Testis (tissue), 2 donors: ENCODE data around the gene MACROD2.

Experiments
- POLR2A ChIP-seq: fragments of 450-650 bp; IDR thresholded peaks from one replicate; pipeline ENCODE4 v1.6.1; 2017; ENCODE audit warnings: antibody characterized with exemption, mild to moderate bottlenecking, moderate library complexity
- TF ChIP-seq, protein P1 (sequence below), 3 experiments: fragments of 450-650 bp in 2 of 3; fragments of 200-600 bp in 1 of 3; sonication (generic) in 1 of 3; IDR thresholded peaks; one replicate each; pipeline ENCODE4 v1.5.1; 2016 to 2019; ENCODE audit warnings: antibody characterized with exemption in 3 of 3, mild to moderate bottlenecking in 2 of 3, moderate library complexity in 1 of 3

GRCh38 chr20:15144916-15145315, 1149.6 kb downstream of the MACROD2 start:
- TF ChIP-seq, protein P1, sequence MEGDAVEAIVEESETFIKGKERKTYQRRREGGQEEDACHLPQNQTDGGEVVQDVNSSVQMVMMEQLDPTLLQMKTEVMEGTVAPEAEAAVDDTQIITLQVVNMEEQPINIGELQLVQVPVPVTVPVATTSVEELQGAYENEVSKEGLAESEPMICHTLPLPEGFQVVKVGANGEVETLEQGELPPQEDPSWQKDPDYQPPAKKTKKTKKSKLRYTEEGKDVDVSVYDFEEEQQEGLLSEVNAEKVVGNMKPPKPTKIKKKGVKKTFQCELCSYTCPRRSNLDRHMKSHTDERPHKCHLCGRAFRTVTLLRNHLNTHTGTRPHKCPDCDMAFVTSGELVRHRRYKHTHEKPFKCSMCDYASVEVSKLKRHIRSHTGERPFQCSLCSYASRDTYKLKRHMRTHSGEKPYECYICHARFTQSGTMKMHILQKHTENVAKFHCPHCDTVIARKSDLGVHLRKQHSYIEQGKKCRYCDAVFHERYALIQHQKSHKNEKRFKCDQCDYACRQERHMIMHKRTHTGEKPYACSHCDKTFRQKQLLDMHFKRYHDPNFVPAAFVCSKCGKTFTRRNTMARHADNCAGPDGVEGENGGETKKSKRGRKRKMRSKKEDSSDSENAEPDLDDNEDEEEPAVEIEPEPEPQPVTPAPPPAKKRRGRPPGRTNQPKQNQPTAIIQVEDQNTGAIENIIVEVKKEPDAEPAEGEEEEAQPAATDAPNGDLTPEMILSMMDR (IDR thresholded peaks at IDR 0.05) = no peak
- TF ChIP-seq POLR2A = no peak
